GM19099 (cell line): ENCODE measurements around the gene FOXK2.

ENCODE experiments used
- POLR2A ChIP-seq: IDR thresholded peaks from 3 replicates; pipeline ENCODE4 v1.6.1; 2011; ENCODE audit warnings: low read depth; ENCODE audit not compliant: insufficient read length; ENCODE audit errors: extremely low read depth

Gene FOXK2

DNA sequence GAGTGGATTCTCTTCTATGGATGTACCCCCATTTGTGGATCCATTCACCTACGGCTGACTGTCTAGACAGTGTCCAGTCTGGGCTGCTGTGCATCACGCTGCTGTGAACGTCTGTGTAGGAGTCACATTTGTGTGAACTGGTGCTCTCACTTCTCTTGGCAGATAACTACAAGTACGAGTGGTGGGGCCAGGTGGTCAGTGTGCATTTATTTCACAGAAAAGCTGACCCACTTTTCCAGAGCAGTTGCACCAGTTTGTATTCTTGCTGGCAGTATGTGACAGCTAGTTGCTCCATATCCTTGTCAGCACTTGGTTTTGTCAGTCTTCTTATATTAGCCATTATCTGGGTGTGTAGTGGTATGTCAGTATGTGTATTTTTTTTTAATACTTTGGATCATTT is 28.4 kb downstream of the FOXK2 start:
- no peak for TF ChIP-seq POLR2A

DNA sequence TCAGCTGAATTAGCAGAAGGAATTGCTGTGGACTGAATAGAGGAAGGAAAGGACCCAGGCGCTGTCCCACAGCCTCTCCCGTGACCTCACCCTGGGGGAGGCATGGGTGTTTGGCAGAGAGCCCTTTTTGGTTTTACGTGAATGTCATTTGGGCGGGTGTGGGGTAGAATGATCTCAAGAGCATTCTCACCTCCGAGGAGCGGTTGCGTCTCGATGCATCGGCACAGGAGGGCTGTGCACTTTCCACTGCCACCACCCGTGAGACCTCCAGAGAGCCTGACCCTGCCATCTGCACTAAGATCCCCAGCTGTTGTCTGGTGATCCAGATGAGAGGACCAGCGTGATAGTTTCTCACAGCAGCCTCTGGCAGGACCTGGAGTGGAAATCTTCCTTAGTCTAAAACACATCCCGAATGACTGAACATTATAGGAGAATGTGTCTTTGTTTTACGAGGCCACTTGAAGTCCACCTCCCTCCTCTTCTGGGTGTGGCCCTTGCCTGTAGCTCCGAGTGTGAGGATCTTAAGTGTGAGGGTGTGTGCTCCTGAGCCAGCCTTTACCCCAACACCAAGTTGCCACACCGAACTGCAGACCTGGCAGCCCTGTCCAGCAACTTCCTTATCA is 29.3 kb downstream of the FOXK2 start:
- TF ChIP-seq POLR2A = no peak

DNA sequence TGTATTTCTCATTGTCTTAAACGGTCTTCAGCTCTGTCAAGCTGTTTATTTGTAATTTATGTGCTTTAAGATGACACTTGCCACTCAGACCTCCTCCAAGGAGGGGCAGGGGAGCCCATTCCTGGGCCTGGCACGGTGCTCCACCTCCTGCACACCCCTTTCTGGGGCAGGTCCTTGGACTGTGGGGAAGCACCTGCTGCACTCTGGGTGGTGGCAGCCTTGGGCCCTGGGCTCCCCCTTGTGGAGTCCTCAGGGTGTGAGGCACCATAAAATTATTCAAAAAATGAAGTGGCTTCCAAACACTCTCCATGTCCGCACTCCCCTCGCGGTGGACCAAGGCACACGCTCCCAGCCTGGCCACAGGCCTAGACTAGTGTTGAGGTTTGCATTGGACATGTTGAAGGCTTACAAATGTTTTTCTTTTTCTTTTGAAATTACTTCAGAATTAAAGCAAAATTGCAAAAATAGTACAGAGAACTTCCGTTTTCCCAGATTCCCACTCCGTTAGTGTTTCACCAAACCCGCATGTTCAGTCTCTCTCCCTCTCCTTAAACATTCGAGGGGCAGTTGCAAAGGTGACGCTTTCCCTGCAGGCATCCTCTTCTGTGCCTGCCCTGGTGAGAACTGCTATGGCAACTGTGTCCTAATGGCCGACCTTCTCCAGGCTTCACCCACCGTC is 32.4 kb downstream of the FOXK2 start:
- TF ChIP-seq POLR2A = no peak

GRCh38 chr17:82552580-82552979 is 33.0 kb downstream of the FOXK2 start:
- no peak for TF ChIP-seq POLR2A

GRCh38 chr17:82553210-82553930 is 33.8 kb downstream of the FOXK2 start:
- TF ChIP-seq POLR2A = no peak

- TF ChIP-seq POLR2A = no peak
Measured at GRCh38 chr17:82559566-82560251, 40.2 kb downstream of the FOXK2 start.

GRCh38 chr17:82560252-82560642 is 40.7 kb downstream of the FOXK2 start:
- TF ChIP-seq POLR2A = no peak

DNA sequence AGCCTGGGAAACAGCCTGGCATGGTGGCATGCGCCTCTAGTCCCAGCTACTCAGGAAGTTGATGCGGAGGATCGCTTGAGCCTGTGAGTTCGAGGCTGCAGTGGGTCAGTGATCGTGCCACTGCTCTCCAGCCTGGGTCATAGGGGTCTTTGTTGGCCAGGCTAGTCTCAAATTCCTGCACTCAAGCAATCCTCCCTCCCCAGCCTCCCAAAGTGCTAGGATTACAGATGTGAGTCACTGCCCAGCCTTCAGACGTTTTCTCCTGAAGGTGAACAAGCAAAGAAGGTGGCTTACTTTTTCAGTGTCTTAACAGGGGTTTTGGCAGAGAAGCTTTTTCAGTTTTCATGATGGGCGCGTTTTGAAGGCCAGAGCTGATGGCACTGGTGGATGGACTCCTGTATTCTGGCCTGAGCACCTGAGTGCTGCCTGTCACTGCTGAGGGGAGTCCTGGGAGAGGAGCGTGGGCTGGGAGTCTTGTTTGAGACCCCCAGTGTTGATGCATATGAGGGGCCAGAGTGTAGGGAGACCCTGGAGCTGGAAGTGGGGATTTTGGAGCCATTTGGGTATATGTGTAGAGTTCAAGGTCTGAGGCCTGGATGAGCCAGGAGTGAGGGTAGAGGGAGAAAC is 41.4 kb downstream of the FOXK2 start:
- TF ChIP-seq POLR2A = no peak

- TF ChIP-seq POLR2A = no peak
Measured at GRCh38 chr17:82561429-82562035, 42.0 kb downstream of the FOXK2 start.

DNA sequence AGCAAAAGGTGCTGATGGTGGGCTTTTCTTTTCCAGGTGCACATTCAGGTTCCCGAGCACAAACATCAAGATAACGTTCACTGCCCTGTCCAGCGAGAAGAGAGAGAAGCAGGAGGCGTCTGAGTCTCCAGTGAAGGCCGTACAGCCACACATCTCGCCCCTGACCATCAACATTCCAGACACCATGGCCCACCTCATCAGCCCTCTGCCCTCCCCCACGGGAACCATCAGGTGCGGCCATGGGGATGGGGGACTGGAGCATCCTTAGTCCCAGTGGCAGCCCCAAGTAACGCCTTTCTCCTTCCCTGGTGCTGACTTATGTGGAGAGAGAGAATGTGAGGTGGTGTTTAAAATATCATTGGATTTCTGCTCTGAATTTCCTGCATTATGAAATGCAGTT is 43.8 kb downstream of the FOXK2 start:
- no peak for TF ChIP-seq POLR2A

DNA sequence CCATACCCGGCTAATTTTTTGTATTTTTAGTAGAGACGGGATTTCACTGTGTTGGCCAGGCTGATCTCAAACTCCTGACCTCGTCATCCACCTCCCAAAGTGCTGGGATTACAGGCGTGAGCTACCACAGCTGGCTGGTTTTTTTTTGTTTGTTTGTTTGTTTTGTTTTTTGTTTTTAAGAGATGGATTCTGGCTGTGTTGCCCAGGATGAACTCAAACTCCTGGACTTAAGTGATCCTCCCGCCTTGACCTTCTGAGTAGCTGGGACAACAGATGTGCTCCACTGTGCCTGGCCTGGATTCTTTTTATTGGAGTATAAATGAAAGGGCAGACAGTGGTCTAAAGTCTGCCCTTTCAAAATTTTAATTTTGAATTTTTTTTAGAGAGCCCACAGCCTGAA is 44.7 kb downstream of the FOXK2 start:
- no peak for TF ChIP-seq POLR2A

- no peak for TF ChIP-seq POLR2A
Measured at GRCh38 chr17:82565551-82565950, 46.0 kb downstream of the FOXK2 start.

DNA sequence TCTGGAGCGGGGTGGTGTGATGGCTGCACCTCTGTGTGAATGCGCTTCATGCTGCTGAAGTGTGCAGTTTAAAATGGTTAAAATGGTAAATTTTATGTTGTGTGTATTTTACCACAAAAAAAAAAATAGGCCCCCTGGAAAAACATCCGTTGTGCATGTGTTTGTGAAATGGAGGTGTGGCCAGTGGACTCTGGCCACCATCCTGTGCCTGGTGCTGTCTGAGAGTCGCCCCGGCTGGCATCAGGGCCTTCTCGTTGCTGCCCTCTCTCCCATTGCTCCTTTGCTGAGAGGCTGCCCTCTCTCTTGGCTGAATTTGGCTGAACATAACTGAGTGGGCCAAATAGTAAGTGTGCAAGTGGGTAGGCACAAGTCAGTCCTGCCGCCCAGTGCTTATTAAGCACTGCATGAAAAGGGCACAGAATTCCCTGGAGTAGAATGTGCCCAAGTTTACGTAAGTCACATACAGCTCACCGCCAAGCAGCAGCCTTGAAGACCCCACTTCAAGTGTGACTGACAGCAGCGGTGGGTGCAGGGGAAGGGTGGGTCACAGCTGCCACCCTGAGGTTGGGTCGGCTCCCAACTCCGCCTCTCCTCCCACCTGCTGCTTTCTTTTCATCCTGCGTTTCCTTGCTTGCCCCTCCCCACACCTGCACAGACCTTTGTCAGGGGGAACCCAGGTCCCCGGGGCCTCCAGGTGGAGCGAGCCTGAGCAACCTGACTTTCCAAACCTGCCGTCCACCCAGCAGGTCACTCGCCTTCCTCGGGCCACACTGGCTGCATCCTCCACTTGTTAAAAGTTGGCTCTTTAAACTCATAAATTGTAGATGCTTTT is 46.8 kb downstream of the FOXK2 start:
- TF ChIP-seq POLR2A = no peak

GRCh38 chr17:82567286-82567685 is 47.8 kb downstream of the FOXK2 start:
- TF ChIP-seq POLR2A = no peak
